HK-2 (cell line): ENCODE data around the gene ERP44.
"Not testable (repeated sequence)": the region's sequence is repeated elsewhere in the genome, so short reads cannot be mapped to it uniquely, and the experiment has no call there.

ENCODE experiments used
- DNase-seq: peaks from one replicate; pipeline ENCODE4 v3.0.0-alpha.2; 2018; ENCODE audit not compliant: unreplicated experiment

ERP44 gene

GRCh38 chr9:100098887-100099721 is at the start of gene ERP44, which contains the start of gene INVS:
ERP44 (minus strand) TSS chr9:100099000; CDS start chr9:100098840, 160 bp downstream.
INVS (plus strand) TSS chr9:100099243; CDS start chr9:100104522, 5,279 bp downstream.
- DNase-seq, result peak; percentile 99

- not testable (repeated sequence) for DNase-seq
These were observed 47.2 kb upstream of the ERP44 start for GRCh38 chr9:100145976-100146375.

GRCh38 chr9:100145167-100145934 is 46.6 kb upstream of the ERP44 start:
- not testable (repeated sequence) for DNase-seq

DNA sequence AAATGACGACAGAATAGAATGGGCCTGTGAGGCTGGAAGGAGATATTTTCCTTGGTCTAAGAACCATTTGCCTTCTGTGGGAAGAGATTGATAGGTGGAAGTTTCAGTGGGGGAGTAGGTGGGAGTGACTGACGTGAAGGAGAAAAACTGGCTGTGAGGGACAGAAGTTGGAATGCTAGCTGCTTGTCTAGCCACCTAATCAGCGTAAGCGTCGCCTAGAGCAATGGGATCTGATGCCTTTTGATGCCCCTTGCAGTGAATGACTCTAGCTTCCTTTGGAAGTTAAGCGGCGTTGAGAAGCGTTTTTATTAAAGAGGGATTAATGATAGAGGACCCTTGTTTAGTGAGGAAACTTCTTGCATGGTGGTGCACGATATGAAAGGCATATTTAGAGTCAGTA is 43.1 kb upstream of the ERP44 start:
- not testable (repeated sequence) for DNase-seq

- DNase-seq, result not testable (repeated sequence)
These were observed 41.5 kb upstream of the ERP44 start for GRCh38 chr9:100140303-100140702.

GRCh38 chr9:100136799-100137198 is 38.0 kb upstream of the ERP44 start:
- DNase-seq, result peak; percentile 17

DNA sequence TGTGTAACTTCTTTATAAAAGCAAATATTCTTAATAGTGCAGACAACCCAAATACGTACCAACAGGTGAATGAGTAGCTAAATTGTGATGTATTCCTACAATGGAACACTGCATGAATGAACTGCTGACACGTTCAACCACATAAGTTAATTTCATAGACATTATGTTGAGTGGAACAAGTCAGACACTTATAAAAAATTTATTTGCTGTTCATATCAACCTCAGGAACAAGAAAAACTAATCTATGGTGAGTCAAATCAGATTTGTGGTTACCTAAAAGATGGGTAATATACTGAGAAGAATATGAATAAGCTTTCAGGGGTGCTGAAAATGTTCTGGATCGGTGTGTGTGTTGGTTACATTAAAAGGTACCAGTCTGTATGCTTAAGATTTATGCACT is 35.9 kb upstream of the ERP44 start:
- no peak for DNase-seq

DNA sequence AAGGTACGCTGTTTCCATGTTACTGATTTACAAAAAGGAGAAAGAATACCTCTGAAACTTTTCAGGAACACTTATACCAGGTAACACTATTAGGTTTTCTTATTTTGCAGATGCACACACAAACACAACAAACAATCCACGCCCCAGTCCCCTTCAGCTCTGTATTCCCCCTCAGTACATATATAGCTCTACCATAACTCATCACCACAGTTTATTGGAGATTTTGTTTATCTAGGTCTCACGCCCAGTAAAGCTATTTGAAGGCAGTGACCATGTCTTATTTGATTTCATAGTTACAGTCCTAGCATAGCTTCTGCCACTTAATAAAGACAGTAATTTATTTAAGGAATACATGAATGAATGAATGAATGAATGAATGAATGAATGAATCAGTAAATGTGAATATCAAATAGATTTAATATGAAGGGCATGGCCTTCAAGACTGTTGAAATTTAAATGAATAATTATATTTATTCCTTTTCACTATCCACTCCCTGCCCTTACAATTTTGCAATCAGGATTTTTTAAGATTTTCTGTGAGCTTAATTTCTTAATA is 33.2 kb upstream of the ERP44 start:
- DNase-seq, result no peak

DNA sequence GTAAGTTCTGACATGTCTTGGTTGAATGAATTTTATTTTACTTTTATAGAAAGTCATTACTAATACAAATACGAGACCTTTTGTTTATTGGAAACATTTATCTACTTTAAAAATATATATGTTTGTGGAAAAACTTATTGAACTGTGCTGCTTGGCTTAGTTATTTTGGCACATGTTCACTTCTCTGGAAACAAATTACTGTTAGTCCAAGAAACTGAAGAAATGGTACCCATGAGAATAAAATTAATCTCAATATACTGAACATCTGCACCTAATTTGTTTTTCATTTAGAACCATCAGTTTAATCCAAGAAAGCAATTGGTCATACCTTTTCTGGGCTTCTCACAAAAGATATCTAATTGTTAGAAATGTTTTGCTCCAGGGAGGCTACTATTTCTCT is 32.4 kb upstream of the ERP44 start:
- DNase-seq, result no peak

DNA sequence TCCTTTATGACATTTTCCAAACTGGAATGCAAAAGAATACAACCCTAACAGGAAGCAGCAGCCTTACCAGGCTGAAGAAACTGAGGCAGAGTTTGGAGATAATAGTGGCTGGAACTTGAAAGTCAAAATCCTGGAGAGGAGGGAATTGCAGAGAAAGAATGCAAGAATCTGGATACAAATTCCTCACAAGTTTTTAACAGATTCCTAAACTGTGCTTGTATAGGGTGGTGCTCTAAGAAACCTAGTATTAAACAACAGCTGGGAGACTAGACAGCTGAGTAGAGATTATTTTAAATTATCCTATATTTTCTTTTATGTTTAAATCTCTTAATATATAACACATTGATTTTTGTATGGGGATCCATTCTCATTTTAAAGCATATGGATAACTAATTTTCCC is 31.0 kb upstream of the ERP44 start:
- DNase-seq, result no peak

DNA sequence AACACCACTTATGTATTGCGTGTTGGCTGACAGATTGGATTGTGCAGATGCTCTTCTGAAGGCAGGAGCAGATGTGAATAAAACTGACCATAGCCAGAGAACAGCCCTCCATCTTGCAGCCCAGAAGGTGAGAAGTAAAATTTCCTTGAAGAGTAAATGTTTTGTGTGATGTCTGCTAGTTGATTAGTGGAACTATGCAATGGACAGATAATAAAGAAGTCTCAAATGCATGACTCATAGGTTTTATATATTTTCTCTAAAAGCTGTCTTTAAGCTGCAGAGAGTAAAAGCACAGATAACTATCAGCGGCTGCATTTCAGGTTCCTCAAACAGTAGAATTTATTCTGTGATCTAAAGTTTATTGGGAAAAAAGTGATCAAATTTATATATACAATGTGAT is 27.6 kb upstream of the ERP44 start:
- no peak for DNase-seq

DNA sequence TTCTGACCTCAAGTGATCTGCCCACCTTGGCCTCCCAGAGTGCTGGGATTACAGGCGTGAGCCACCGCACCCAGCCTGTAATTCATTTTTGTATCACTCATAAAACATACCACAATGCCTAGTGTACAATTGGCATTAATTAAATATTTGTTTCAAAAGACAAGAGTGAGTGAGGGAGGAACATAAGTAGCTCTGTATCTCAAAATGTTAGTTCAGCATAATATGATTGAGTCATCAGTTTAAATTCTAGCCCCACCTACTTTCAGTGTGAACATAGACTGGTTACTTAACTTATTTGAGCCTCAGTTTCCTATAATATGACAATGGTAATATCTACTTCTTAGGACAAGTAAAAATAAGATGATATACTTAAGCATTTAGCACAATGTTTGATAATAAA is 27.1 kb upstream of the ERP44 start:
- no peak for DNase-seq

DNA sequence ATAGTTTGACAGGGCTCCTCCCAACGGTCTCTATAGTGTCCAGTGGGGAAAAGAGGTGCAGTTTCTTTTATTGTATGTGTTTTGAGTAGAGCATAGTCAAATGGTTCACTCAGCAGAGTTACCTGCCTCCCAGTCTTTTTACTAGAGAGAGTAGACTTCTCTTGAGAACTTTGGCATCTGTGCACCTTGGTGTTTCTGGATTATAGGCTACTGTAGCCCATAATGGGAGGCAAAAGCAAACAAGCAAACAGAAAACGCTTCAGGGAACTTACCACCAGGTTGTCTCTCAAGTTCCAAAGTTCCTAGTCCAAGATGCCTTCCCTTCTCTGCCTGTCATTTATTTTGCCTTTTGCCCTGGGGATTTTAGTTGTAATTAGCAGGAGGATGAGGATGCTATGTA is 26.4 kb upstream of the ERP44 start:
- DNase-seq, result no peak

- no peak for DNase-seq
These were observed 21.5 kb upstream of the ERP44 start for GRCh38 chr9:100120286-100120685.

DNA sequence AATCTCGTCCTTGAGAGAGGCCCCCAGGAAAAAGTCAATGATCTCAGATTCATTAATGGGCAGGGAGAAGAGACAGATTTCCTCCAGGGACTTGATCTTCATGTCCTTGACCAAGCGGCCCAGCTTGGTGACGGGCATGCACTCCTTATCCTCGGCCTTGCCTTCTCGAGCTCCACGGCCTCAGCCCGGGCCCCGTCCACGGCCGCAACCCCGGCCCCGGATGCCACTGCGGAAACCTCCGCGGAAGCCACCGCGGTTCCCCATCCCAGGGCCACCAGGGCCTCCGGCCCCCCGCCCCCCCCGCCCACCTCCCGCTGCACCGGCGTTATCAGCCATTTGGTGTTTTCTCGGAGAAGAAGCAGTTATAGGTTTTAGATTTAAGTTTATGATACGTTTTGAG is 18.5 kb upstream of the ERP44 start:
- no peak for DNase-seq

GRCh38 chr9:100112677-100113336 is 14.0 kb upstream of the ERP44 start:
- DNase-seq, result no peak

DNA sequence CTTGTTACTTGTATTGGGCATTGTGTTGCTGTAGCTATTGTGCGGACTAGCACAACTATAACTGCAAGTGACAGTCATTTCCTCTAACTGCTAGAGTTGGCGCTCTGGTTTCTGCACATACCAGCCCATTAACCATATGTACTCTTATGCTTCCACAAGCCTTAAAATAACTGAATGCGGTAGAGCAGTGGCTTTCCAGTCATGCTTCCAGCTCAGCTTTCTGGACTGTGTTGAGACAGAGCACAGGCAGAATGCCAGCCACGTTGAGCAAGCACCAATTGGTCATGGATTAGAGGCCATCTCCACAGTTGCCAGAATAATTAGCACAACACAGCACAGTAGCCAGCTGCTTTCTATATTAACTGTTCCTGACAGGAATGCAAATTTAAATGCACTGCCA is 12.4 kb upstream of the ERP44 start:
- DNase-seq, result peak; percentile 75

DNA sequence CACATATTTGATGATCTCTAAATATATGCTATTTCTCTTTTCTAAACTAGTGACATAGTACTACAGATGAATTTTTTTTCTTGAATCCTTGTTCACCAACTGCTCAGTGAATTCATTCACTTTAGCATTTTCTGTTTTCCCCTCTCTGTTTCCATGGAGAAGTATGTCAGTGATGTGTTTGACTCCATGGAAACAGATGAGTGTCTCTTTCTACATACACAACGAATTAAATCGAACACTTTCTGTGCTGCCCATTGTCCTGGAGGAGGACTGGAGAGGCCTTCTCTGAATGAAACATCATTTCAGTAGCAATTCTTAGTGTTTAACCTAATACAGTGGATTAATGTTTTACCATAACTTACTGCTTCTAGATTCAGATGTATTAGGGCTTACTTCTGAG is 9.8 kb upstream of the ERP44 start:
- no peak for DNase-seq

DNA sequence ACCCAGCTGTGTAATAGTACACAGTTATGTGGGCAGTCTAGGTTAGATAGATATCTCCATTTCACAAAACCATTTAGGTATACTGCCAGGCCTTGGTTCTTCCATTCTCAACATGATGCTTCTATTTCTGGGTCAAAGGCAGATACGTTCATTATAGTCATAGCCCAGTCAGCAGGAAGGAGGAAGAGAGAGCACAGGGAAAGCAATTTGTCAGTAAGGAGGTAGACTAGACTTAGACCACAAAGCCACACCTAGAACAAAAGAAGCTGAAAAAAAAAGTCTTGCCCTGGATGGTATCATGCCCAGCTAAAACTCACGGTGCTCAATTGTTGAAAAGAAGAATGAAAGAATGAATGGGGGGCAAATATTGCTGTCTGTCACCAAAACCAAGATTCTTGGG is 7.8 kb upstream of the ERP44 start:
- DNase-seq, result no peak

- no peak for DNase-seq
These were observed 7.1 kb upstream of the ERP44 start for GRCh38 chr9:100105861-100106260.

DNA sequence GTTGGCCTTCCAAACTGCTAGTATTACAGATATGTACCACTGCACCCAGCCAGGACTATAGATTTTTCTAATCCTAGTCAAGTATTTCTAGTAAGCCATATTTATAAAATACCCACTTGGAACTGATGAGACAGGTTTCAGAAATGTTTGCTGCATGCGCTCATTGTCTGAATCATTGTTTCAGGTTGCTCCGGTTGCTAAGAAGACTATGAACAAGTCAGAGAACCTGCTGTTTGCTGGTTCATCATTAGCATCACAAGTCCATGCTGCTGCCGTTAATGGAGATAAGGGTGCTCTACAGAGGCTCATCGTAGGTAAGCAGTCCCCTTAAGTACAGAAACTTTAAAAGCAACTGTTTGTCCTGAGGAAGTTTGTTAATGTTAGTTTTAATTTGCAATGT is 5.5 kb upstream of the ERP44 start:
- DNase-seq, result no peak

DNA sequence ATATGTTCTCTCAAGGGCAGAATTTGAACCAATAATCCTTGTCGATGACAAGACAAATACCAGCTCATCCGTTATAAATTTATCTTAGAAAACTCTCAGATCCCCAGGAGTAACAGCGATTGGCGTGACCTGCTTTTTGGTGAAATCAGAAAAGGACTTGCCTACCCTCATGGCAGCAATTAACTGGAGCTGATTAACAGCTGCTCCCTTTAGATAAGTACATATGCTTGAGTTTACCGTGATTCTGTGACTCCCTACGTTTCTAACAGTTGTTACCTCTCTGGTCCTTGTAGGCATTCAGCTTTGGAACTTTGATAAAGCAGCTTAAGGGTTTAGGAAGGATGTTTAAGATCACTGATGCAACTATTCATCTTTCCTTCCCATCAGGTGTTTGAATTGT is 2.8 kb upstream of the ERP44 start:
- DNase-seq, result no peak
